GM23338 (cell line): ENCODE results near the gene SMPDL3A. TPM values are rescaled to one million over a fixed set of nuclear protein-coding genes. Genes with fewer than 3 reads are reported as not detected.

Source experiments
- ATAC-seq: fragments of 200-7000 bp; cut with Tn5 transposase; 3 replicates; pipeline ENCODE4 v1.9.1; 2020
- DNase-seq: peaks from one replicate; pipeline ENCODE4 v3.0.0-alpha.2; 2015; ENCODE audit warnings: low spot score
- H2AFZ ChIP-seq: fragments of 200-600 bp; sonication (generic); 2 replicates; pipeline ENCODE4 v1.8.0; 2016; ENCODE audit warnings: antibody characterized with exemption, mild to moderate bottlenecking, moderate library complexity
- H3F3A ChIP-seq: fragments of 200-600 bp; sonication (generic); replicated peaks from 2 replicates; pipeline ENCODE4 v1.8.0; 2017; ENCODE audit warnings: antibody characterized with exemption, mixed run types, low read depth
- H3K27ac ChIP-seq: fragments of 200-600 bp; sonication (generic); 2 replicates; pipeline ENCODE4 v1.6.1; 2016; ENCODE audit warnings: low read depth
- H3K27me3 ChIP-seq: fragments of 200-600 bp; sonication (generic); 2 replicates; pipeline ENCODE4 v1.8.0; 2016; ENCODE audit warnings: mild to moderate bottlenecking, mixed run types, moderate library complexity; ENCODE audit not compliant: insufficient read depth
- H3K36me3 ChIP-seq: fragments of 200-600 bp; sonication (generic); 2 replicates; pipeline ENCODE4 v1.8.0; 2016; ENCODE audit warnings: mild to moderate bottlenecking; ENCODE audit not compliant: insufficient read depth
- H3K4me1 ChIP-seq: fragments of 200-600 bp; sonication (generic); 2 replicates; pipeline ENCODE4 v1.8.0; 2016; ENCODE audit warnings: mild to moderate bottlenecking, moderate library complexity; ENCODE audit not compliant: insufficient read depth
- H3K4me2 ChIP-seq: fragments of 200-600 bp; sonication (generic); 2 replicates; pipeline ENCODE4 v1.7.1; 2017; ENCODE audit warnings: mixed run types
- H3K4me3 ChIP-seq: fragments of 200-600 bp; sonication (generic); 2 replicates; pipeline ENCODE4 v1.6.1; 2016; ENCODE audit warnings: mixed run types
- H3K79me2 ChIP-seq: fragments of 200-600 bp; sonication (generic); replicated peaks from 2 replicates; pipeline ENCODE4 v1.8.0; 2017; ENCODE audit warnings: mild to moderate bottlenecking; ENCODE audit not compliant: insufficient read depth
- H3K9me2 ChIP-seq: fragments of 200-600 bp; sonication (generic); 2 replicates; pipeline ENCODE4 v1.8.0; 2017; ENCODE audit not compliant: insufficient read depth
- H4K20me1 ChIP-seq: fragments of 200-600 bp; sonication (generic); replicated peaks from 2 replicates; pipeline ENCODE4 v1.8.0; 2017; ENCODE audit warnings: mild to moderate bottlenecking; ENCODE audit not compliant: insufficient read depth
- H3K27ac Mint-ChIP-seq: 2 replicates; pipeline ENCODE4 v1.8.0; 2020; ENCODE audit warnings: inconsistent platforms, mild to moderate bottlenecking, moderate library complexity, mixed read lengths
- H3K27me3 Mint-ChIP-seq: 3 replicates; pipeline ENCODE4 v1.8.0; 2022; ENCODE audit warnings: low read depth, mild to moderate bottlenecking, moderate library complexity, mixed read lengths, inconsistent platforms; ENCODE audit not compliant: insufficient read depth, poor library complexity
- H3K36me3 Mint-ChIP-seq: 3 replicates; pipeline ENCODE4 v1.8.0; 2021; ENCODE audit warnings: low read depth, mild to moderate bottlenecking, inconsistent platforms, moderate library complexity, mixed read lengths
- H3K4me1 Mint-ChIP-seq: 3 replicates; pipeline ENCODE4 v1.8.0; 2020; ENCODE audit warnings: mild to moderate bottlenecking, inconsistent platforms, mixed read lengths
- H3K4me3 Mint-ChIP-seq: 3 replicates; pipeline ENCODE4 v1.8.0; 2021; ENCODE audit warnings: moderate library complexity, mild to moderate bottlenecking, inconsistent platforms, mixed read lengths
- H3K9me3 Mint-ChIP-seq: 3 replicates; pipeline ENCODE4 v1.8.0; 2020; ENCODE audit warnings: moderate library complexity, mild to moderate bottlenecking, inconsistent platforms, mixed read lengths
- CREB1 ChIP-seq: fragments of 250-450 bp; sonication (Bioruptor Pico); IDR thresholded peaks from 2 replicates; pipeline ENCODE4 v1.5.0; 2020; ENCODE audit warnings: low read depth, mild to moderate bottlenecking, moderate library complexity
- EZH2 ChIP-seq: fragments of 200-600 bp; sonication (generic); IDR thresholded peaks from one replicate; pipeline ENCODE4 v1.8.0; 2017; ENCODE audit warnings: antibody characterized with exemption, mild to moderate bottlenecking, low read depth; ENCODE audit not compliant: unreplicated experiment
- EZH2phosphoT487 ChIP-seq: fragments of 200-600 bp; sonication (generic); IDR thresholded peaks from one replicate; pipeline ENCODE4 v1.8.1; 2018; ENCODE audit warnings: antibody characterized with exemption; ENCODE audit not compliant: unreplicated experiment
- JUNB ChIP-seq: IDR thresholded peaks from one replicate; pipeline ENCODE4 v1.6.1; 2016; ENCODE audit warnings: antibody characterized with exemption; ENCODE audit not compliant: unreplicated experiment
- NANOG ChIP-seq: IDR thresholded peaks from 2 replicates; pipeline ENCODE4 v1.6.1; 2016; ENCODE audit warnings: antibody characterized with exemption, borderline replicate concordance
- POLR2AphosphoS5 ChIP-seq: IDR thresholded peaks from 2 replicates; pipeline ENCODE4 v1.6.1; 2016; ENCODE audit warnings: antibody characterized with exemption, low read depth
- STAT1 ChIP-seq: IDR thresholded peaks from one replicate; pipeline ENCODE4 v1.6.1; 2016; ENCODE audit warnings: antibody characterized with exemption; ENCODE audit not compliant: unreplicated experiment
- ZNF114 ChIP-seq: fragments of 250-450 bp; sonication (Bioruptor Pico); IDR thresholded peaks from 2 replicates; pipeline ENCODE4 v1.5.0; 2020; ENCODE audit warnings: mild to moderate bottlenecking, moderate library complexity
- ZNF331 ChIP-seq: fragments of 250-450 bp; sonication (Bioruptor Pico); IDR thresholded peaks from 2 replicates; pipeline ENCODE4 v1.5.0; 2020; ENCODE audit warnings: low read depth, mild to moderate bottlenecking, moderate library complexity
- polyA plus RNA-seq: library from polyadenylated mRNA; unstranded; fragments of >200 nt; fragmentation: Nextera tagmentation; extraction: Ambion mirVana; gene quantifications from 2 replicates; pipeline ENCODE4 v1.2.1, GENCODE V29; 2016
- total RNA-seq: library from RNA; depleted of rRNA; stranded (reverse); fragments of >200 nt; shearing (Covaris generic); gene quantifications from 2 replicates; pipeline ENCODE4 v1.2.3, GENCODE V29; 2014
- TF ChIP-seq, protein P1 (sequence below): fragments of 250-450 bp; sonication (Bioruptor Pico); IDR thresholded peaks from 2 replicates; pipeline ENCODE4 v1.5.0; 2020; ENCODE audit warnings: mild to moderate bottlenecking, moderate library complexity
- TF ChIP-seq, protein P2 (sequence below): IDR thresholded peaks from 2 replicates; pipeline ENCODE4 v1.6.1; 2016; ENCODE audit warnings: antibody characterized with exemption

The SMPDL3A gene
- total and polyA plus RNA-seq, 2 experiments from 2014 or later = 3.5 to 6.3 TPM

DNA sequence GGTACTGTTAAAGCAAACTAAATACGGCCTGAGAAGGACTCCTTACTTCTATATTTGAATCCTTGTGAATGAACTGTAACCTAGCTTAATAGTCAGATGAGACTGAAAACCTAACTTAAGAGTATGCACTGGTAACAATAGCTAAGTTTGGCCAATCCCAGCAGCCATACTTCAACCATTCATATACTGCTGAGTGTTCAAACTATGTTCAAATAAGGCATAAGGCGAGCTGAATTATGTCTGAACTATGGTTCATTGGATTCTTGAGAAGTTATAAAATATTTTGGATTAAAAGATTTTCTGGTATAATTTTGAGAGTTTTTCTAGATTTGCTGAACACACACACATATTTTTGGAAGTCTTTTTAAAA is 2.2 kb downstream of the SMPDL3A start (continued):
- TF ChIP-seq, protein P1, sequence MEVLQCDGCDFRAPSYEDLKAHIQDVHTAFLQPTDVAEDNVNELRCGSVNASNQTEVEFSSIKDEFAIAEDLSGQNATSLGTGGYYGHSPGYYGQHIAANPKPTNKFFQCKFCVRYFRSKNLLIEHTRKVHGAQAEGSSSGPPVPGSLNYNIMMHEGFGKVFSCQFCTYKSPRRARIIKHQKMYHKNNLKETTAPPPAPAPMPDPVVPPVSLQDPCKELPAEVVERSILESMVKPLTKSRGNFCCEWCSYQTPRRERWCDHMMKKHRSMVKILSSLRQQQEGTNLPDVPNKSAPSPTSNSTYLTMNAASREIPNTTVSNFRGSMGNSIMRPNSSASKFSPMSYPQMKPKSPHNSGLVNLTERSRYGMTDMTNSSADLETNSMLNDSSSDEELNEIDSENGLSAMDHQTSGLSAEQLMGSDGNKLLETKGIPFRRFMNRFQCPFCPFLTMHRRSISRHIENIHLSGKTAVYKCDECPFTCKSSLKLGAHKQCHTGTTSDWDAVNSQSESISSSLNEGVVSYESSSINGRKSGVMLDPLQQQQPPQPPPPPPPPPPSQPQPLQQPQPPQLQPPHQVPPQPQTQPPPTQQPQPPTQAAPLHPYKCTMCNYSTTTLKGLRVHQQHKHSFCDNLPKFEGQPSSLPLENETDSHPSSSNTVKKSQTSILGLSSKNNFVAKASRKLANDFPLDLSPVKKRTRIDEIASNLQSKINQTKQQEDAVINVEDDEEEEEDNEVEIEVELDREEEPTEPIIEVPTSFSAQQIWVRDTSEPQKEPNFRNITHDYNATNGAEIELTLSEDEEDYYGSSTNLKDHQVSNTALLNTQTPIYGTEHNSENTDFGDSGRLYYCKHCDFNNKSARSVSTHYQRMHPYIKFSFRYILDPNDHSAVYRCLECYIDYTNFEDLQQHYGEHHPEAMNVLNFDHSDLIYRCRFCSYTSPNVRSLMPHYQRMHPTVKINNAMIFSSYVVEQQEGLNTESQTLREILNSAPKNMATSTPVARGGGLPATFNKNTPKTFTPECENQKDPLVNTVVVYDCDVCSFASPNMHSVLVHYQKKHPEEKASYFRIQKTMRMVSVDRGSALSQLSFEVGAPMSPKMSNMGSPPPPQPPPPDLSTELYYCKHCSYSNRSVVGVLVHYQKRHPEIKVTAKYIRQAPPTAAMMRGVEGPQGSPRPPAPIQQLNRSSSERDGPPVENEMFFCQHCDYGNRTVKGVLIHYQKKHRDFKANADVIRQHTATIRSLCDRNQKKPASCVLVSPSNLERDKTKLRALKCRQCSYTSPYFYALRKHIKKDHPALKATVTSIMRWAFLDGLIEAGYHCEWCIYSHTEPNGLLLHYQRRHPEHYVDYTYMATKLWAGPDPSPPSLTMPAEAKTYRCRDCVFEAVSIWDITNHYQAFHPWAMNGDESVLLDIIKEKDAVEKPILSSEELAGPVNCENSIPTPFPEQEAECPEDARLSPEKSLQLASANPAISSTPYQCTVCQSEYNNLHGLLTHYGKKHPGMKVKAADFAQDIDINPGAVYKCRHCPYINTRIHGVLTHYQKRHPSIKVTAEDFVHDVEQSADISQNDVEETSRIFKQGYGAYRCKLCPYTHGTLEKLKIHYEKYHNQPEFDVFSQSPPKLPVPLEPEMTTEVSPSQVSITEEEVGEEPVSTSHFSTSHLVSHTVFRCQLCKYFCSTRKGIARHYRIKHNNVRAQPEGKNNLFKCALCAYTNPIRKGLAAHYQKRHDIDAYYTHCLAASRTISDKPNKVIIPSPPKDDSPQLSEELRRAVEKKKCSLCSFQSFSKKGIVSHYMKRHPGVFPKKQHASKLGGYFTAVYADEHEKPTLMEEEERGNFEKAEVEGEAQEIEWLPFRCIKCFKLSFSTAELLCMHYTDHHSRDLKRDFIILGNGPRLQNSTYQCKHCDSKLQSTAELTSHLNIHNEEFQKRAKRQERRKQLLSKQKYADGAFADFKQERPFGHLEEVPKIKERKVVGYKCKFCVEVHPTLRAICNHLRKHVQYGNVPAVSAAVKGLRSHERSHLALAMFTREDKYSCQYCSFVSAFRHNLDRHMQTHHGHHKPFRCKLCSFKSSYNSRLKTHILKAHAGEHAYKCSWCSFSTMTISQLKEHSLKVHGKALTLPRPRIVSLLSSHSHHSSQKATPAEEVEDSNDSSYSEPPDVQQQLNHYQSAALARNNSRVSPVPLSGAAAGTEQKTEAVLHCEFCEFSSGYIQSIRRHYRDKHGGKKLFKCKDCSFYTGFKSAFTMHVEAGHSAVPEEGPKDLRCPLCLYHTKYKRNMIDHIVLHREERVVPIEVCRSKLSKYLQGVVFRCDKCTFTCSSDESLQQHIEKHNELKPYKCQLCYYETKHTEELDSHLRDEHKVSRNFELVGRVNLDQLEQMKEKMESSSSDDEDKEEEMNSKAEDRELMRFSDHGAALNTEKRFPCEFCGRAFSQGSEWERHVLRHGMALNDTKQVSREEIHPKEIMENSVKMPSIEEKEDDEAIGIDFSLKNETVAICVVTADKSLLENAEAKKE = no peak
- no peak for TF ChIP-seq CREB1 (CRISPR knock-in tag)
- TF ChIP-seq ZNF331 = no peak
- no peak for TF ChIP-seq EZH2phosphoT487
- TF ChIP-seq, protein P2, sequence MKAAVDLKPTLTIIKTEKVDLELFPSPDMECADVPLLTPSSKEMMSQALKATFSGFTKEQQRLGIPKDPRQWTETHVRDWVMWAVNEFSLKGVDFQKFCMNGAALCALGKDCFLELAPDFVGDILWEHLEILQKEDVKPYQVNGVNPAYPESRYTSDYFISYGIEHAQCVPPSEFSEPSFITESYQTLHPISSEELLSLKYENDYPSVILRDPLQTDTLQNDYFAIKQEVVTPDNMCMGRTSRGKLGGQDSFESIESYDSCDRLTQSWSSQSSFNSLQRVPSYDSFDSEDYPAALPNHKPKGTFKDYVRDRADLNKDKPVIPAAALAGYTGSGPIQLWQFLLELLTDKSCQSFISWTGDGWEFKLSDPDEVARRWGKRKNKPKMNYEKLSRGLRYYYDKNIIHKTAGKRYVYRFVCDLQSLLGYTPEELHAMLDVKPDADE = no peak
- no peak for TF ChIP-seq ZNF114 (CRISPR knock-in tag)
- TF ChIP-seq STAT1 = no peak

DNA sequence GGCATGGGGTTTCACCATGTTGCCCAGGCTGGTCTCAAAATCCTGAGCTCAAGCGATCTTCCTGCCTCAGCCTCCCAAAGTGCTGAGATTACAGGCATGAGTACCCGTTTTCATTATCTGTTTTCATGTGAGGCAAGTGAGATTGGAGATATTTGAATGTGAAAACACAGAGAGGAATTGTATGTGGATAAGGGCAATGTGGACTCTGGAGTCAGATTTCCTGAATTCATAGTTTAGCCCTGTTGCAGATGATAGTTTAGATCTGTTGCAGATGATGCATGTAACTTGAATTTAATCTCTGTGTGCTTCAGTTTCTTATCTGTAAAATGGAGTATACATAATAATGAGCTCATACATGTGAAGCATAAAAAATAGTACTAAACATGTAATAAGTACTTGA is 3.7 kb downstream of the SMPDL3A start:
- Histone ChIP-seq H3K4me2 (no peak overlapping the region), H3K27ac (no peak overlapping the region)
- no peak for ATAC-seq
- TF ChIP-seq NANOG (no peak), CREB1 (CRISPR knock-in tag) (no peak), STAT1 (no peak), POLR2AphosphoS5 (no peak), EZH2phosphoT487 (no peak), JUNB (no peak), EZH2 (no peak), ZNF331 (no peak)

More for the DNA sequence above, 3.7 kb downstream of the SMPDL3A start:
- no peaks in the 10 kb centered on the region for H3K36me3 ChIP-seq
- no peaks in the 10 kb centered on the region for H3K9me2 ChIP-seq
- peaks cover 24% of the 10 kb centered on the region for H3K4me1 ChIP-seq
- H3K4me3 ChIP-seq = no peak overlapping the region
- Mint-ChIP-seq H3K4me3 (no peak overlapping the region), H3K27ac (no peak overlapping the region), H3K36me3 (no peaks in the 10 kb centered on the region), H3K9me3 (no peaks in the 10 kb centered on the region), H3K4me1 (peaks cover 30% of the 10 kb centered on the region), H3K27me3 (peaks cover 15% of the 10 kb centered on the region)
- H3K27me3 ChIP-seq = peaks cover 25% of the 10 kb centered on the region
- H3K79me2 ChIP-seq = no peaks in the 10 kb centered on the region
- H3F3A ChIP-seq = peaks cover 11% of the 10 kb centered on the region; the same call in 1 of the 2 replicates
- H4K20me1 ChIP-seq = no peaks in the 10 kb centered on the region
- DNase-seq = no peak
- no peak overlapping the region for H2AFZ ChIP-seq
